ENCODE measurements around the gene DCAF11.
A peak's percentile ranks its signal among the peaks of the same experiment; 100 is the strongest.

The DCAF11 gene

GRCh38 chr14:24139272-24139934 lies 24.8 kb downstream of the DCAF11 start:
- no peak for DNase-seq (ENCODE audit: low spot score)

GRCh38 chr14:24141097-24141880 lies 26.7 kb downstream of the DCAF11 start, which contains the start of gene EMC9:
EMC9 (minus strand) TSS chr14:24141591; CDS start chr14:24141304, 287 bp downstream.
- DNase-seq (ENCODE audit: low spot score), result peak; percentile 99

- no peak for DNase-seq (ENCODE audit: low spot score)
These were observed 28.9 kb downstream of the DCAF11 start for GRCh38 chr14:24143511-24143910.

GRCh38 chr14:24144451-24144850 lies 29.9 kb downstream of the DCAF11 start:
- DNase-seq (ENCODE audit: low spot score), result no peak

- no peak for DNase-seq (ENCODE audit: low spot score)
These were observed 30.6 kb downstream of the DCAF11 start for GRCh38 chr14:24145219-24145618.

GRCh38 chr14:24145690-24146452 lies 31.3 kb downstream of the DCAF11 start:
- DNase-seq (ENCODE audit: low spot score), result no peak

GRCh38 chr14:24146453-24146977 lies 31.9 kb downstream of the DCAF11 start, which contains the start of gene PSME2:
PSME2 (minus strand) TSS chr14:24146610; CDS start chr14:24146581, 29 bp downstream.
- peak; percentile 90 for DNase-seq (ENCODE audit: low spot score)

- peak; percentile 99 for DNase-seq (ENCODE audit: low spot score)
These were observed 32.6 kb downstream of the DCAF11 start, which contains the start of gene RNF31 for GRCh38 chr14:24146978-24147760. RNF31 (plus strand) TSS chr14:24147498; CDS start chr14:24147699, 201 bp downstream.

GRCh38 chr14:24147761-24148428 lies 33.3 kb downstream of the DCAF11 start:
- no peak for DNase-seq (ENCODE audit: low spot score)

- no peak for DNase-seq (ENCODE audit: low spot score)
These were observed 34.9 kb downstream of the DCAF11 start for GRCh38 chr14:24149302-24149969.

GRCh38 chr14:24150061-24150460 lies 35.5 kb downstream of the DCAF11 start:
- DNase-seq (ENCODE audit: low spot score), result no peak

GRCh38 chr14:24150567-24150966 lies 36.0 kb downstream of the DCAF11 start:
- no peak for DNase-seq (ENCODE audit: low spot score)

- no peak for DNase-seq (ENCODE audit: low spot score)
These were observed 36.4 kb downstream of the DCAF11 start for GRCh38 chr14:24150993-24151392.

GRCh38 chr14:24151404-24152080 lies 37.0 kb downstream of the DCAF11 start:
- DNase-seq (ENCODE audit: low spot score), result no peak

- DNase-seq (ENCODE audit: low spot score), result no peak
These were observed 40.5 kb downstream of the DCAF11 start for GRCh38 chr14:24155100-24155499.

- no peak for DNase-seq (ENCODE audit: low spot score)
These were observed 42.3 kb downstream of the DCAF11 start for GRCh38 chr14:24156840-24157239.

GRCh38 chr14:24157331-24157730 lies 42.8 kb downstream of the DCAF11 start:
- DNase-seq (ENCODE audit: low spot score), result no peak

GRCh38 chr14:24159777-24160498 lies 45.4 kb downstream of the DCAF11 start:
- no peak for DNase-seq (ENCODE audit: low spot score)

GRCh38 chr14:24160499-24160849 lies 45.9 kb downstream of the DCAF11 start:
- no peak for DNase-seq (ENCODE audit: low spot score)

All from pons (tissue), 1 donor.